HG03045 (cell line): Measurements from ENCODE around the gene PAK4.
"Not testable (repeated sequence)": the region's sequence is repeated elsewhere in the genome, so short reads cannot be mapped to it uniquely, and the experiment has no call there.

Experiments used
- ATAC-seq: cut with Tn5 transposase; IDR thresholded peaks from one replicate; pipeline ENCODE4 v1.9.1; 2021; ENCODE audit warnings: mild to moderate bottlenecking, moderate library complexity; ENCODE audit not compliant: unreplicated experiment

The PAK4 gene

DNA sequence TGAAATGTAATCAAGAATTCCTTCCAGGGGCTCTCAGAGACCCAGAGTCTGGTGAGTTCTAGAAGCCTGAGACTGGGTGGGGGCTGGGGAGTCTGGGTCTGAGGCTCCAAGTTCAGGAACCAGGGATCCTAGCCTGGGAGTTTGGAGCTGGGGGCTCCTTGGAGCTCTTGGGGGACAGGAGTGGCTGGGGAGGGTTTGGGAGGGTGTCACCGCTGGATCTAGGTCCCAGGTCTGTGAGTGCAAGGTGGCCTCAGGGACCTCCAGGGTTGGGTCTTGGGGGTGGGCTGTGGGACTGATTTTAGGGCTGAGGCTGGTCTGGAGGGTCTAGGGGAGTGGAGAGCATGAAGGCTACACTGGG lies 77.4 kb downstream of the PAK4 start:
- ATAC-seq: no peak

DNA sequence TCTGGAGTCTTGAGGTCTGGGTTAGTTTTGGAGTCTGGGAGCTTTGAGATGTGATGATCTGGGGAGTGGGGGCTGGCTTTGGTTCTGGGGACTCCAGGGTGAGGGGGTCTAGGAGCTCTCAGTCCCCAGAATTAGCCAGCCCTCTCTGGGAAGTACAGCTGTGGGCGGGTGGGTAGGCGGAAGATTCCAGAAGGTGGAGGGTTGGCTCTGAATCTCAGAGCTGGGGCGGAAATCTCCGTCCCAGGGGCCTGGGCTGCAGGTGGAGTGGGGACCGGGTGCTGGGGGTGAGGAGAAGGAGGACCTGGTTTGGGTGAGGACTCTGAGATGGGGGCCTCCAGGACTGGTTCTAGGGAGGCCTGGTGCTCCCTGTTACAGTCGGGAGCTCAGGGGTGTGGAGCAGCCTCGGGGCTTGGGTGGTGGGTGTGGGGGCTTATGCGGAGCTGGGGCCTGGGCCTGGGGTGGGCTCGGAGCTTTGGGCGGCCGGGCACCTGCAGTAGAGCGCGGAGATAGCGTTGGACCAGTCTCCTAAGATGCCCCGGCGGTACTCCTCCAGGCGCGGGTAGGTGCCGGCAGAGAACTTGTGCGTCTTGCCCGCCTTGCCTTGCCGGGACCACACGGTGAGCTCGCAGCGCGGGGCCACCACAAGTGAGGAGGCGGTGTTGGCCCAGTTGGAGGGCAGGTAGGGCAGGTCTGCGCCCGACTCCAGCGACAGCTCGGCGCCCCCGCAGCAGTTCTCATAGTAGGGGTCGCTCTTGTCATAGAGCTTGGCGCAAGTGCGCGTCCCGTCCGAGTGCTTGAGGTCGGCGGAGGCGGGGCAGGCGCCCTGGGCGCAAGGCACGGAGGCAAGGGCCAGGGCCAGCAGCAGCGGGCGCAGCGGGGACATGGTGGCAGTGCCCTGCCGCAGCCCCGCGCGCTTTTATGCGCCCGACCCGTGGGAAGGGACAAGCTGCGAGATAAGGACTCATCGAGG lies 78.1 kb downstream of the PAK4 start, which contains the start of gene SYCN:
SYCN (minus strand) TSS at position 892 of the 970 bp plus-strand sequence; CDS start at position 883, 9 bp downstream.
- ATAC-seq: no peak

- ATAC-seq: no peak
Observed at GRCh38 chr19:39205449-39205764, 79.8 kb downstream of the PAK4 start.

GRCh38 chr19:39206122-39206521 lies 80.5 kb downstream of the PAK4 start:
- no peak for ATAC-seq

GRCh38 chr19:39207293-39207836 lies 81.8 kb downstream of the PAK4 start:
- no peak for ATAC-seq

GRCh38 chr19:39208175-39208795 lies 82.7 kb downstream of the PAK4 start:
- ATAC-seq: no peak

DNA sequence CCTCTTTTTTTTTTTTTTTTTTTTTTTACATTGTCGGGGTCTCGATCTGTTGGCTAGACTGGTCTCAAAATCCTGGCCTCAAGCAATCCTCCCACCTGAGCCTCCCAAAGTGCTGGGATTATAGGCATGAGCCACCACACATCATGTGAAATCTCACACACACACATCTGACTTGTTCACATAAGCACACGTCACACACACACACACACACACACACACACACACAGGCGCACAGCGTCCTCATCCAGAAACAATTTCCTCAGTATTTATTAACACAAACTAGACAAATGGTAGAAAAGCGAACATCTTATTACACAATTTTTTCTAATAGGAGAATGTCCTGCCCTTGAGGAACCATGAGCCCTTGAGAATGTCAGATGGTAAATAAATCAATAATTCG lies 83.6 kb downstream of the PAK4 start:
- no peak for ATAC-seq

DNA sequence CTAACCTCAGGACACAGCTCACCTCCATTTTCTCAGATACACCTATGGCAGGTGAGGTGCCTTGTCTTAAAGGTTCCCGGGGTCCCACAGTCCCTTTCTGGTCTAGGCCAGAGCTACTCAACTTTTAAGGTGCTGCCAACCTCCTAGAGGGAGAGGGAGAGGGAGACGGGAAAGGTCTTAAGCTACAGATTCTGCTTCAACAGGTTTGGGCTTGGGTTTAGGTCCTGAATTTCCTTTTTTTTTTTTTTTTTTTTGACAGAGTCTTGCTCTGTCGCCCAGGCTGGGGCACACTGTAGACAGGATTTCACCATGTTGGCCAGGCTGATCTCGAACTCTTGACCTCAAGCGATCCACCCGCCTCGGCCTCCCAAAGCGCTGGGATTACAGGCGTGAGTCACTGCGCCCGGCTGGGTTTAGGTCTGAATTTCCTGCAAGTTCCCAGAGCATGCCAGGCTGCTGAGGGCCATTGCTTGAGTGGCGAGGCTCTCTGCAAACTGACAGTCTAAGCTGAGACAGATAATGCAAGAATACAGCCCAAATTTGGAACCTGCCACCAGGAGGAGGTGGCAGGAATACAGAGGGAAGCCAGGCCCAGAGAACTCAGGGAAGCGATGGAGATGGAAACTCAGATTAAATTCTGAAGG lies 86.3 kb downstream of the PAK4 start:
- ATAC-seq: no peak

- ATAC-seq: no peak
Observed at GRCh38 chr19:39212375-39212742, 86.8 kb downstream of the PAK4 start.

- not testable (repeated sequence) for ATAC-seq
Observed at GRCh38 chr19:39215323-39215722, 89.7 kb downstream of the PAK4 start.

- ATAC-seq: no peak
Observed at GRCh38 chr19:39217094-39217493, 91.5 kb downstream of the PAK4 start.

GRCh38 chr19:39218230-39219007 lies 92.8 kb downstream of the PAK4 start:
- ATAC-seq: no peak

GRCh38 chr19:39219108-39219507 lies 93.5 kb downstream of the PAK4 start:
- not testable (repeated sequence) for ATAC-seq

DNA sequence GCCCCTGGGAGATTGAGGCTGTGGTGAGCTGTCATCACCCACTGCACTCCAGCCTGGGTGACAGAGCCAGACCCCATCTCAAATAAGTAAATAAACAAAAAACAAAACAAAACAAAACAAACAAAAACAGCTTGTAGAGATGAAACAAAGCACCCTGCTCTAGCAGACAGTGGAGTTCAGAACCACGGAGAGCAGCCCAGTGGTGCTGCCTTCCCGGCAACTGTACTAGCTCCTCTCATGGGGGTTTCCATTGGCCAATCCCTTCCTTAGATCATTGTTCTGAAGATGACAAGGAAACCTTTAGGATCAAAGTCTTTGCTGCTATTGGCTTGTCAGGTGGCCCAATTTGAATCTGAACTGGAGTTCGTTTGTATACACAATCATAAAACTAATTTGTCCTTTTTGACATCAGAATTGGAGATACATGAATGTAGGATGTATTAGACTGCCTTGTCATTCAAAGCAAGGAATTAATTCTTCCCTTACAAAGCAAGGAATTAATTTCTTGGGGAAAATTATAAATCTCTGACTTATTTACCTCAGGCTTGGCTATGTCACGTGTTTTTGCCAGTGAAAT lies 98.2 kb downstream of the PAK4 start:
- ATAC-seq: no peak

GRCh38 chr19:39224910-39225309 lies 99.3 kb downstream of the PAK4 start:
- ATAC-seq: no peak
